GM19099 (cell line): ENCODE results near the gene STAT1.
A peak's percentile ranks its signal among the peaks of the same experiment; 100 is the strongest.

ENCODE experiments used
- POLR2A ChIP-seq: IDR thresholded peaks from 3 replicates; pipeline ENCODE4 v1.6.1; 2011; ENCODE audit warnings: low read depth; ENCODE audit not compliant: insufficient read length; ENCODE audit errors: extremely low read depth

The STAT1 gene

GRCh38 chr2:190965580-190966222 is 48.3 kb downstream of the STAT1 start:
- TF ChIP-seq POLR2A, result peak; percentile 46

DNA sequence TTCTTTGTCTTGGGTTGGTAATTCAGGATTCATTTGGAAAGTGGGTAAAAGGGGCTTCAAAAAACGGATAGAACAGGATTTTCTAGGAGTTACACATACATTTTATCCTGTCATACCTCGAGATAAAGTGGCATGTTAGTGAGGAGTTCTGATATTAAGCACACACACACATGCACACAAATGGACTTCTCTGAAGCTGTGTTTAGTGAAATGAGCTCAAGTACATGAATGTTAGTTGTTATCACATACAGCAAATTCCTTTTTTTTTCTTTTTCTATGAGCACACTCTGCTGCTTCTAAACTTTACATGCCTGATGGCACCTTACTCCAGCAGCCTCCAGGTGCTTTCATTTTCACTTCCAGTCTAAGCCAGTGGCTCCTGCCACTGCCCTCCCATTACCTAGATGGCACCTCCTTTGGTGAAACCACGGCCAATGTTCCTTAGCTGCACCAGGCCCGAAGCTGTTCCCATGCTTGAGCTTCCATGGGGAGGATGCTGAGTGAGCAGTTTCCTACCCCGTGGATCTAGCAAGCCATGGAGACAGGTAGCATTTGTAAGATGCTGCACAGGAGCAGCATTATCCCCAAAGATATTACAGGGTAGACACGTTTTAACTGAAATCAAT is 49.7 kb downstream of the STAT1 start:
- TF ChIP-seq POLR2A, result peak; percentile 13

GRCh38 chr2:190963088-190963487 is 50.9 kb downstream of the STAT1 start:
- no peak for TF ChIP-seq POLR2A

DNA sequence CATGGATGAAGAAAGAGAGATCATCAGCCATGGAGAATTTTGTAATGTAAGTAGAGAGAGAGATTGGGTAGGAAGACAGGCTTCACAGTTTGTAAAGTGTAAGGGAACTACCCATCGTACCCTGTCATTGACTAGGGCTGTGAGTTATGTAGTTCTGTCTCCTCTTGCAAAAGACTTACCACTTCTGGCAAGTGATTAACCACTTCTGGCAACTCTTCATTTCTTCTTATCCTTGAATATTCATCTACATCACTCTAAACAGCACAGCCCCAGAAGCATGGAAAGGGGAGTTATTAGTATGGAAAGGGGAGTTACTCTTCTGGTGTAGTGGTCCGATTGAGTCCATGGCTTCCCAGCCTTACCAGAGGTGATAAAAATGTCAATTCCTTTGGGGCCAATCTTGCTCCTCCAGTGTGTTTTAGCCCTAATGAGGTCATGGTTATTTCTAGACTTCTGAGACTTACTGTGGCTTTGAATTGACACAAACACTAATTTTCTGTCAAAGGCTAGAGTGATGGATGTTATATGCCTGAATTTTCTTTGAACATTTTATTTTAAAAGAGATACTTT is 52.0 kb downstream of the STAT1 start:
- peak; percentile 35 for TF ChIP-seq POLR2A

DNA sequence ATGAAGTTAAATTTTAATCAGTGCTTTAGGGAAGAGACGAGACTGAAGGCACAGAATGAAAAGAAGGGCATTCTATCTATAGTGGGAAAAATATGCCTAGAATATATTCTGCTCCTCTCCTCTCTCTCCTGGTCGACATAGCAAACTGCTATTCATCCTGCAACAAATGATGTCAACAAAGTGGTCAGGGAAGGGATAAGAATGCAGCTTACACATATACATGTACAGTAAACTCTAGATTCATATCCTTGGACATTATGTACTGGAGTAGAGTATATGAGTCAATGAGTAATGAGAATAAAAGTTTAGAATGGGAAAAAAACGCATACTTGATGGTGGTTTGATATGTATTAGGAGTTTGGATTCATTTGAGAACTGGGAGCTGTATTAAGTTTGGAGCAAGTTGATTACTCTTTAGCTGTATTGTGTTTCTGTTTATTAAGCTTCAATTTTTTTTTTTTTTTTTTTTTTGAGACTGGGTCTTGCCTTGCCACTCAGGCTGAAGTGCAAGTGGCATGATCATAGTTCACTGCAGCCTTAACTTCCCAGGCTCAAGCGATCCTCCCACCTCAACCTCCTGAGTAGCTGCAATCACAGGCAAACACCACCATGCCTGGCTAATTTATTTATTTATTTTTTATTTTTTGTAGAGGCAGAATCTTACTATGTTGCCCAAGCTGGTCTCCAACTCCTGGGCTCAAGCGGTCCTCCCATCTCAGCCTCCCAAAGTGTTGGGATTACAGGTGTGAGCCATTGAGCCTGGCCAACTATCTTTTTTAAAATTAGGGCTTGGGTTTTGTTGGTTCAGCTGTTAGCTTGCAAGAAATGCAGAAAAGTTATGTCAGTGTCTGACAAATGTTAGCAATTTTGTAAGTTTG is 53.8 kb downstream of the STAT1 start:
- peak; percentile 29 for TF ChIP-seq POLR2A

DNA sequence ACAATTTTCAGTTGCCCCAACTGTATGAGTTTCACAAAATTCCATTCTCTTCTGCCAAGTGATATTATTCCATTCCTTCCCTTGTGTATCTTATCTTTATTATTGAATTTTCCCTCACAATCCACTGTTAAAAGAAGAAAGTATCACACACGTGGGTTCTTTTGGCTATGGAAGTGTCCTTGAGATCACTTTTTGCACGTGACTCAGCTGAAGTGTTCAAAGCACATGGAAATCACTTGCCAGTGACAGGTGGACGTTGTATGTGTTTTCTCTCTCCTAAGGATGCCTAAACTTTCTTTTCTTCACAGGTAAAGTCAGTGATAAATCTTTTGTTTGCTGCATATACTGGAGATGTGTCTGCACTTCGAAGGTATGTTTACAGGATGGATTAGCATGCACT is 60.7 kb downstream of the STAT1 start:
- TF ChIP-seq POLR2A, result no peak

GRCh38 chr2:190950566-190950991 is 63.4 kb downstream of the STAT1 start:
- TF ChIP-seq POLR2A, result no peak

DNA sequence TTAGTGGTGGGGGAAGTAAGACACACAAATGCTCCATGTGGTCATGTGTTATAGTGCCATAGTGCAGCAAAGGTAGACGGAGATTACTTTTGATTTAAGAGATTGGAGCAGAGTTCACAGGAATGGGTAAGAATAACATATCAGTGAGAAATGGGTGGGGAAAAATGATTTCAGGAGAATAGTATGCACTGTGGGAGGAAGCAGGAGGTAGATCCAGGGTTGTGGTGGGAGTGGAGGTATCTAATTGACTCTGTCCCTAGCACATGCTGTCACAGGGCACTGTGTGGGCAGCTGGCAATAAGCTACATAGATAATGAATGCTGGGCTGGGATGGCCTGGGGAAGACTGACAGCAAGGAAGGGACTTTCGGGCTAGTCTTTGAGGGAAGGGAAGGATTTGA is 65.3 kb downstream of the STAT1 start:
- no peak for TF ChIP-seq POLR2A

- TF ChIP-seq POLR2A, result no peak
Measured at GRCh38 chr2:190947711-190948251, 66.2 kb downstream of the STAT1 start.

GRCh38 chr2:190947141-190947540 is 66.8 kb downstream of the STAT1 start:
- no peak for TF ChIP-seq POLR2A

GRCh38 chr2:190943706-190944105 is 70.3 kb downstream of the STAT1 start:
- no peak for TF ChIP-seq POLR2A

DNA sequence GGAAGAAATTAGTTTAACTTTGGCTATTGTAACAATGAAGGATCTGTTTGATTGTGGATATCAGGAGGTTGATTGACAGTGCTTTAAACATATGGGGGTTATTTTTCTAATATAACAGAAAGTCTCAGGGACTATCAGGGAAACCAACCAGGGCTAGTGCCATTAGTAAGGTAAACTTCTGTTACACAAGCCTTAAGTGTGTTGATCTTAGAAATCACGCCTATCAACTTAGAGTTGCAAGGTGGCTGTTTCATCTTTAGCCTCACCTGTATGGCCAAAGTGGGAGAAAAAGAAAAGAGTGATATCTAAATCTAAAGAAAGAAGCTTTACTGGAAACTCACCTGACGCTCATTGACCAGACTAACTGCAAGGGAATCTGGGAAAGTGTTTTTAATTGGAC is 71.3 kb downstream of the STAT1 start:
- no peak for TF ChIP-seq POLR2A

- TF ChIP-seq POLR2A, result no peak
Measured at GRCh38 chr2:190941571-190941970, 72.4 kb downstream of the STAT1 start.

- no peak for TF ChIP-seq POLR2A
Measured at GRCh38 chr2:190940454-190940853, 73.5 kb downstream of the STAT1 start.

- no peak for TF ChIP-seq POLR2A
Measured at GRCh38 chr2:190938771-190939335, 75.1 kb downstream of the STAT1 start.
